H9 (cell line): ENCODE results near the gene NAA10. TPM values are rescaled to one million over a fixed set of nuclear protein-coding genes. Genes with fewer than 3 reads are reported as not detected.
A peak's percentile ranks its signal among the peaks of the same experiment; 100 is the strongest.

Experiments
- DNase-seq: peaks from one replicate; pipeline ENCODE4 v3.0.0-alpha.2; 2017
- H2AFZ ChIP-seq: one replicate; pipeline ENCODE4 v1.6.1; 2013; ENCODE audit warnings: mild to moderate bottlenecking, low read length, control low read depth, moderate library complexity
- H2AK5ac ChIP-seq: 2 replicates; pipeline ENCODE4 v1.6.1; 2013; ENCODE audit warnings: low read length, control low read depth, mixed read lengths; ENCODE audit not compliant: insufficient read length
- H2BK120ac ChIP-seq: one replicate; pipeline ENCODE4 v1.6.1; 2013; ENCODE audit warnings: low read depth, mild to moderate bottlenecking, low read length, control low read depth, inconsistent platforms; ENCODE audit not compliant: poor library complexity, severe bottlenecking
- H2BK12ac ChIP-seq: 2 replicates; pipeline ENCODE4 v1.6.1; 2013; ENCODE audit warnings: low read length, control low read depth, mixed read lengths, low read depth; ENCODE audit not compliant: insufficient read length
- H2BK15ac ChIP-seq: 2 replicates; pipeline ENCODE4 v1.6.1; 2013; ENCODE audit warnings: low read depth, low read length, control low read depth
- H2BK20ac ChIP-seq: one replicate; pipeline ENCODE4 v1.6.1; 2013; ENCODE audit warnings: low read depth, mild to moderate bottlenecking, low read length, control low read depth, inconsistent platforms; ENCODE audit not compliant: poor library complexity, severe bottlenecking
- H2BK5ac ChIP-seq: 2 replicates; pipeline ENCODE4 v1.6.1; 2013; ENCODE audit warnings: low read length, control low read depth, mixed read lengths; ENCODE audit not compliant: insufficient read length
- H3K14ac ChIP-seq: 2 replicates; pipeline ENCODE4 v1.6.1; 2013; ENCODE audit warnings: low read length, control low read depth; ENCODE audit not compliant: insufficient read depth
- H3K18ac ChIP-seq: 2 replicates; pipeline ENCODE4 v1.6.1; 2013; ENCODE audit warnings: low read depth, mild to moderate bottlenecking, mixed read lengths, low read length, control low read depth; ENCODE audit not compliant: insufficient read length
- H3K23ac ChIP-seq: 2 replicates; pipeline ENCODE4 v1.6.1; 2013; ENCODE audit warnings: low read length, control low read depth, mixed read lengths, low read depth; ENCODE audit not compliant: insufficient read length
- H3K23me2 ChIP-seq: 2 replicates; pipeline ENCODE4 v1.6.1; 2013; ENCODE audit warnings: low read depth, mild to moderate bottlenecking, mixed read lengths, low read length, control low read depth; ENCODE audit not compliant: insufficient read length, poor library complexity, severe bottlenecking
- H3K27ac ChIP-seq: 2 replicates; pipeline ENCODE4 v1.5.1; 2013; ENCODE audit warnings: low read length, control low read depth, mixed read lengths, low read depth; ENCODE audit not compliant: insufficient read length
- H3K27me3 ChIP-seq: 2 replicates; pipeline ENCODE4 v1.6.1; 2013; ENCODE audit warnings: low read length, control low read depth, inconsistent platforms; ENCODE audit not compliant: insufficient read depth
- H3K4ac ChIP-seq: 2 replicates; pipeline ENCODE4 v1.6.1; 2013; ENCODE audit warnings: low read depth, mild to moderate bottlenecking, control low read depth, inconsistent platforms, low read length, moderate library complexity
- H3K4me1 ChIP-seq: 2 replicates; pipeline ENCODE4 v1.6.1; 2013; ENCODE audit warnings: low read length, control low read depth, inconsistent platforms; ENCODE audit not compliant: insufficient read depth
- H3K4me2 ChIP-seq: 2 replicates; pipeline ENCODE4 v1.6.1; 2013; ENCODE audit warnings: low read length, control low read depth, mixed read lengths; ENCODE audit not compliant: insufficient read length, insufficient read depth
- H3K56ac ChIP-seq: 2 replicates; pipeline ENCODE4 v1.6.1; 2013; ENCODE audit warnings: low read depth, mild to moderate bottlenecking, mixed read lengths, low read length, control low read depth; ENCODE audit not compliant: insufficient read length
- H3K79me1 ChIP-seq: 2 replicates; pipeline ENCODE4 v1.6.1; 2013; ENCODE audit warnings: low read depth, mild to moderate bottlenecking, moderate library complexity, low read length, control low read depth, inconsistent platforms; ENCODE audit not compliant: insufficient read depth, poor library complexity, severe bottlenecking
- H3K79me2 ChIP-seq: 2 replicates; pipeline ENCODE4 v1.6.1; 2013; ENCODE audit warnings: low read length, control low read depth, inconsistent platforms; ENCODE audit not compliant: insufficient read depth
- H3K9ac ChIP-seq: 2 replicates; pipeline ENCODE4 v1.6.1; 2013; ENCODE audit warnings: low read length, control low read depth, mixed read lengths; ENCODE audit not compliant: insufficient read length; ENCODE audit errors: extremely low read depth
- H3K9me3 ChIP-seq: one replicate; pipeline ENCODE4 v1.6.1; 2013; ENCODE audit warnings: low read depth, low read length, inconsistent platforms; ENCODE audit not compliant: control insufficient read depth
- H3T11ph ChIP-seq: one replicate; pipeline ENCODE4 v1.6.1; 2013; ENCODE audit warnings: mild to moderate bottlenecking, low read length, control low read depth, inconsistent platforms
- H4K20me1 ChIP-seq: one replicate; pipeline ENCODE4 v1.6.1; 2013; ENCODE audit not compliant: control insufficient read depth, insufficient read length, insufficient read depth
- H4K5ac ChIP-seq: 2 replicates; pipeline ENCODE4 v1.6.1; 2013; ENCODE audit warnings: low read depth, mild to moderate bottlenecking, mixed read lengths, low read length, control low read depth; ENCODE audit not compliant: insufficient read length
- H4K8ac ChIP-seq: replicated peaks from 2 replicates; pipeline ENCODE4 v1.6.1; 2013; ENCODE audit warnings: low read length, control low read depth, mixed read lengths, low read depth; ENCODE audit not compliant: insufficient read length
- H4K91ac ChIP-seq: 2 replicates; pipeline ENCODE4 v1.6.1; 2013; ENCODE audit warnings: low read depth, mild to moderate bottlenecking, moderate library complexity, mixed read lengths, low read length, control low read depth; ENCODE audit not compliant: insufficient read length
- H3K27ac Mint-ChIP-seq, 3 experiments: 2 replicates in 2 of 3; 3 replicates in 1 of 3; pipeline ENCODE4 v1.8.0; 2020 to 2021; ENCODE audit warnings: mixed read lengths in 3 of 3, mild to moderate bottlenecking in 1 of 3, moderate library complexity in 1 of 3
- H3K27me3 Mint-ChIP-seq: 2 replicates; pipeline ENCODE4 v1.8.0; 2021; ENCODE audit warnings: low read depth, mild to moderate bottlenecking, moderate library complexity, mixed read lengths
- H3K36me3 Mint-ChIP-seq, 3 experiments: 2 replicates in 2 of 3; 3 replicates in 1 of 3; pipeline ENCODE4 v1.8.0; 2020 to 2021; ENCODE audit warnings: low read depth in 3 of 3, mixed read lengths in 3 of 3; ENCODE audit not compliant: insufficient read depth in 1 of 3
- H3K4me1 Mint-ChIP-seq, 2 experiments: 2 replicates each; pipeline ENCODE4 v1.8.0; 2020; ENCODE audit warnings: mixed read lengths in 2 of 2
- H3K4me3 Mint-ChIP-seq, 2 experiments: 2 replicates in 1 of 2; 3 replicates in 1 of 2; pipeline ENCODE4 v1.8.0; 2020 to 2021; ENCODE audit warnings: mild to moderate bottlenecking in 2 of 2, mixed read lengths in 2 of 2, moderate library complexity in 1 of 2
- H3K9me3 Mint-ChIP-seq, 2 experiments: 2 replicates in 1 of 2; 3 replicates in 1 of 2; pipeline ENCODE4 v1.8.0; 2020; ENCODE audit warnings: mild to moderate bottlenecking in 2 of 2, mixed read lengths in 2 of 2, moderate library complexity in 1 of 2
- CTCF ChIP-seq: fragments of 200-600 bp; sonication (generic); conservative IDR thresholded peaks from 3 replicates; pipeline ENCODE4 v1.8.0; 2021; ENCODE audit warnings: antibody characterized with exemption, mild to moderate bottlenecking
- WGBS: extraction: QIAGEN DNeasy Blood & Tissue Kit; methylation state at CpG from one replicate; pipeline ENCODE4 v1.1.7; 2013; ENCODE audit warnings: missing lambda C conversion rate, low lambda C conversion rate, mixed read lengths; ENCODE audit not compliant: insufficient read length; ENCODE audit errors: extremely low coverage; 5-methylcytosine and 5-hydroxymethylcytosine counted together
- long read RNA-seq: library from polyadenylated mRNA; unstranded; transcript quantifications from one replicate; pipeline ENCODE4 v2.0.0, GENCODE V29; 2020
- total RNA-seq: library from RNA; stranded (reverse); gene quantifications from 2 replicates; pipeline ENCODE4 v1.2.1, GENCODE V29; 2021

NAA10 gene
- total RNA-seq = 101 and 103 TPM in 2 replicates
- long read RNA-seq, transcript NAA10-201 (7 exons, 837 nt) = minor isoform, 9 of 181 reads
- long read RNA-seq, transcript NAA10-209 (7 exons, 1,080 nt) = minor isoform, 11 of 181 reads
- long read RNA-seq, transcript NAA10-208 (8 exons, 1,772 nt) = major isoform, 128 of 181 reads
- long read RNA-seq, partial matches to known transcripts = 10 of 181 reads
- long read RNA-seq, other reads (novel, unspliced or antisense) = 21 of 181 reads

- Mint-ChIP-seq H3K27ac (no peak within 1 kb of the TSS; a peak in 1 of 7 replicates), H3K9me3 (peaks cover 63 to 69% of the 10 kb centered on the region in 2 experiments), H3K27me3 (no peaks in the 10 kb centered on the region), H3K4me1 (peaks cover 6 to 18% of the 10 kb centered on the region in 2 experiments; a peak in 3 of 4 replicates), H3K36me3 (peaks cover 25 to 44% (median 25%) of the 10 kb centered on the region in 3 experiments), H3K4me3 (peak within 1 kb of the TSS; percentile 82 to 89)
- Histone ChIP-seq H3K23ac (no peak within 1 kb of the TSS), H3K9me3 (peaks cover 26% of the 10 kb centered on the region), H4K20me1 (no peaks in the 10 kb centered on the region), H2BK15ac (no peak within 1 kb of the TSS), H3T11ph (no peak within 1 kb of the TSS), H3K9ac (peak within 1 kb of the TSS; percentile 76), H3K79me1 (no peaks in the 10 kb centered on the region), H4K5ac (no peak within 1 kb of the TSS), H2AK5ac (no peak within 1 kb of the TSS), H3K4me2 (peak within 1 kb of the TSS; percentile 66), H2AFZ (no peak within 1 kb of the TSS), H3K79me2 (no peaks in the 10 kb centered on the region; the same call in 1 of the 2 replicates), H3K4ac (no peak within 1 kb of the TSS), H3K23me2 (peaks cover 7% of the 10 kb centered on the region), H2BK120ac (no peak within 1 kb of the TSS), H3K27ac (no peak within 1 kb of the TSS), H3K27me3 (no peaks in the 10 kb centered on the region), H2BK5ac (no peak within 1 kb of the TSS), H3K4me1 (no peaks in the 10 kb centered on the region), H2BK20ac (no peak within 1 kb of the TSS), H3K18ac (peak within 1 kb of the TSS; percentile 15), H4K91ac (no peak within 1 kb of the TSS), H3K56ac (no peak within 1 kb of the TSS), H2BK12ac (no peak within 1 kb of the TSS), H4K8ac (no peak within 1 kb of the TSS), H3K14ac (peak within 1 kb of the TSS; percentile 69)
- peak; percentile 69 for DNase-seq
- TF ChIP-seq CTCF = no peak
- no CpG with 5 or more reads among the region's 87 CpGs for WGBS
Measured at GRCh38 chrX:153934762-153935325, at the start of gene NAA10. Gene NAA10, minus strand, starts transcription at chrX:153935037. Its CDS starts 133 bp downstream, at chrX:153934904.
